Immature natural killer cell (primary cell): Measurements from ENCODE around the gene TNK1. TPM values are rescaled to one million over a fixed set of nuclear protein-coding genes. Genes with fewer than 3 reads are reported as not detected.

Source experiments
- DNase-seq, 3 donors: peaks; one replicate each; pipeline ENCODE4 v3.0.0; 2022; ENCODE audit warnings: mixed read lengths in 1 of 3
- H3K27ac Mint-ChIP-seq, 6 donors: one replicate each; pipeline ENCODE4 v1.8.0; 2020; ENCODE audit warnings: mixed read lengths in 6 of 6, mild to moderate bottlenecking in 5 of 6, inconsistent platforms in 4 of 6, moderate library complexity in 3 of 6
- H3K27me3 Mint-ChIP-seq, 3 donors: one replicate each; pipeline ENCODE4 v1.8.0; 2020 to 2021; ENCODE audit warnings: low read depth in 3 of 3, mild to moderate bottlenecking in 3 of 3, mixed read lengths in 3 of 3, moderate library complexity in 3 of 3, inconsistent platforms in 1 of 3
- H3K36me3 Mint-ChIP-seq, 3 donors: one replicate each; pipeline ENCODE4 v1.8.0; 2020; ENCODE audit warnings: mixed read lengths in 3 of 3, inconsistent platforms in 2 of 3, mild to moderate bottlenecking in 2 of 3
- H3K4me1 Mint-ChIP-seq, 2 donors: one replicate each; pipeline ENCODE4 v1.8.0; 2020; ENCODE audit warnings: inconsistent platforms in 2 of 2, mild to moderate bottlenecking in 2 of 2, mixed read lengths in 2 of 2, moderate library complexity in 1 of 2
- H3K4me3 Mint-ChIP-seq, 5 donors: one replicate each; pipeline ENCODE4 v1.8.0; 2020; ENCODE audit warnings: mild to moderate bottlenecking in 5 of 5, mixed read lengths in 5 of 5, inconsistent platforms in 3 of 5, moderate library complexity in 3 of 5
- H3K9me3 Mint-ChIP-seq, 6 donors: one replicate each; pipeline ENCODE4 v1.8.0; 2020; ENCODE audit warnings: mild to moderate bottlenecking in 6 of 6, mixed read lengths in 6 of 6, inconsistent platforms in 4 of 6, moderate library complexity in 3 of 6
- polyA plus RNA-seq, 3 donors: library from polyadenylated mRNA; unstranded; fragments of 300-500 nt; fragmentation: Illumina TruSeq; gene quantifications; one replicate each; pipeline ENCODE4 v1.2.3, GENCODE V29; 2021

The TNK1 gene
- polyA plus RNA-seq, 3 donors from 2014 or later: 0.21 to 0.29 TPM; not detected in 1

- Mint-ChIP-seq H3K9me3 (no peaks in the 10 kb centered on the region), H3K36me3 (no peaks in the 10 kb centered on the region), H3K27me3 (peaks cover 0 to 5% (median 5%) of the 10 kb centered on the region in 3 donors), H3K4me3 (no peak overlapping the region), H3K4me1 (no peaks in the 10 kb centered on the region), H3K27ac (no peak overlapping the region)
- no peak for DNase-seq
Measured at GRCh38 chr17:7415784-7416183, 34.9 kb downstream of the TNK1 start.

- Mint-ChIP-seq H3K36me3 (no peaks in the 10 kb centered on the region), H3K9me3 (no peaks in the 10 kb centered on the region), H3K4me1 (no peaks in the 10 kb centered on the region), H3K27me3 (peaks cover 0 to 5% (median 5%) of the 10 kb centered on the region in 3 donors), H3K27ac (no peak overlapping the region), H3K4me3 (no peak overlapping the region)
- DNase-seq: no peak
Measured at GRCh38 chr17:7416323-7416722, 35.4 kb downstream of the TNK1 start.

GRCh38 chr17:7417056-7417655 is 36.3 kb downstream of the TNK1 start:
- Mint-ChIP-seq H3K36me3 (no peaks in the 10 kb centered on the region), H3K27me3 (peaks cover 0 to 5% (median 3%) of the 10 kb centered on the region in 3 donors), H3K27ac (no peak overlapping the region), H3K9me3 (no peaks in the 10 kb centered on the region), H3K4me3 (no peak overlapping the region), H3K4me1 (no peaks in the 10 kb centered on the region)
- no peak for DNase-seq

GRCh38 chr17:7418472-7419152 is 37.7 kb downstream of the TNK1 start:
- Mint-ChIP-seq H3K9me3 (no peaks in the 10 kb centered on the region), H3K27ac (no peak overlapping the region), H3K27me3 (peaks cover 0 to 5% (median 2%) of the 10 kb centered on the region in 3 donors), H3K4me3 (no peak overlapping the region), H3K4me1 (no peaks in the 10 kb centered on the region), H3K36me3 (no peaks in the 10 kb centered on the region)
- DNase-seq: no peak

- H3K9me3 Mint-ChIP-seq: no peaks in the 10 kb centered on the region
- H3K4me3 Mint-ChIP-seq: no peak within 1 kb of the TSS
- no peaks in the 10 kb centered on the region for H3K4me1 Mint-ChIP-seq
- no peak within 1 kb of the TSS for H3K27ac Mint-ChIP-seq
- H3K27me3 Mint-ChIP-seq: peaks cover 0 to 5% (median 2%) of the 10 kb centered on the region in 3 donors
- no peaks in the 10 kb centered on the region for H3K36me3 Mint-ChIP-seq
- DNase-seq: no peak
Measured at GRCh38 chr17:7419819-7420610, 39.1 kb downstream of the TNK1 start, which contains the start of gene SPEM1. TSS of gene SPEM1 (plus strand) at chr17:7420324. CDS start at chr17:7420385, 61 bp downstream.

GRCh38 chr17:7421186-7421585 is 40.3 kb downstream of the TNK1 start:
- Mint-ChIP-seq H3K36me3 (no peaks in the 10 kb centered on the region), H3K9me3 (no peaks in the 10 kb centered on the region), H3K4me3 (no peak overlapping the region), H3K27me3 (peaks cover 0 to 3% (median 0%) of the 10 kb centered on the region in 3 donors), H3K4me1 (no peaks in the 10 kb centered on the region), H3K27ac (no peak overlapping the region)
- no peak for DNase-seq

- no peak for DNase-seq
- H3K9me3 Mint-ChIP-seq: no peaks in the 10 kb centered on the region
- H3K4me3 Mint-ChIP-seq: no peak overlapping the region
- no peak overlapping the region for H3K27ac Mint-ChIP-seq
- H3K4me1 Mint-ChIP-seq: no peaks in the 10 kb centered on the region
- H3K36me3 Mint-ChIP-seq: no peaks in the 10 kb centered on the region
- H3K27me3 Mint-ChIP-seq: peaks cover 0 to 2% (median 0%) of the 10 kb centered on the region in 3 donors
Measured at GRCh38 chr17:7423679-7424078, 42.8 kb downstream of the TNK1 start.

GRCh38 chr17:7425316-7425715 is 44.4 kb downstream of the TNK1 start, which contains the start of gene SPEM2:
TSS of gene SPEM2 (plus strand) at chr17:7425616. CDS start at chr17:7425689, 73 bp downstream.
- H3K4me1 Mint-ChIP-seq: no peaks in the 10 kb centered on the region

GRCh38 chr17:7425756-7426155 is 44.9 kb downstream of the TNK1 start:
- Mint-ChIP-seq H3K4me1 (no peaks in the 10 kb centered on the region), H3K27me3 (no peaks in the 10 kb centered on the region), H3K36me3 (no peaks in the 10 kb centered on the region), H3K4me3 (no peak overlapping the region), H3K27ac (no peak overlapping the region), H3K9me3 (no peaks in the 10 kb centered on the region)
- no peak for DNase-seq

More at GRCh38 chr17:7425316-7425715, 44.4 kb downstream of the TNK1 start, which contains the start of gene SPEM2:
- Mint-ChIP-seq H3K4me3 (no peak within 1 kb of the TSS), H3K27me3 (no peaks in the 10 kb centered on the region), H3K27ac (peak within 1 kb of the TSS in 2 of 6 donors; percentile 23 to 25), H3K9me3 (no peaks in the 10 kb centered on the region), H3K36me3 (no peaks in the 10 kb centered on the region)
- DNase-seq: no peak

- no peak overlapping the region for H3K4me3 Mint-ChIP-seq
- H3K9me3 Mint-ChIP-seq: no peaks in the 10 kb centered on the region
- H3K36me3 Mint-ChIP-seq: no peaks in the 10 kb centered on the region
- H3K27ac Mint-ChIP-seq: no peak overlapping the region
- H3K27me3 Mint-ChIP-seq: peaks cover 0 to under 1% (median 0%) of the 10 kb centered on the region in 3 donors
- H3K4me1 Mint-ChIP-seq: no peaks in the 10 kb centered on the region
- no peak for DNase-seq
Measured at GRCh38 chr17:7426203-7426863, 45.4 kb downstream of the TNK1 start.

- no peaks in the 10 kb centered on the region for H3K9me3 Mint-ChIP-seq
- no peak overlapping the region for H3K4me3 Mint-ChIP-seq
- H3K27me3 Mint-ChIP-seq: peaks cover 0 to 2% (median 0%) of the 10 kb centered on the region in 3 donors
- no peaks in the 10 kb centered on the region for H3K36me3 Mint-ChIP-seq
- H3K4me1 Mint-ChIP-seq: no peaks in the 10 kb centered on the region
- no peak for DNase-seq
- no peak overlapping the region for H3K27ac Mint-ChIP-seq
Measured at GRCh38 chr17:7426896-7427489, 46.1 kb downstream of the TNK1 start.

- peaks cover 0 to 2% (median 0%) of the 10 kb centered on the region in 3 donors for H3K27me3 Mint-ChIP-seq
- no peak for DNase-seq
- H3K4me3 Mint-ChIP-seq: no peak overlapping the region
- H3K27ac Mint-ChIP-seq: no peak overlapping the region
- H3K36me3 Mint-ChIP-seq: no peaks in the 10 kb centered on the region
- H3K4me1 Mint-ChIP-seq: no peaks in the 10 kb centered on the region
- no peaks in the 10 kb centered on the region for H3K9me3 Mint-ChIP-seq
Measured at GRCh38 chr17:7427549-7427948, 46.7 kb downstream of the TNK1 start.

- Mint-ChIP-seq H3K27ac (no peak within 1 kb of the TSS), H3K36me3 (no peaks in the 10 kb centered on the region), H3K9me3 (no peaks in the 10 kb centered on the region), H3K4me1 (no peaks in the 10 kb centered on the region), H3K4me3 (no peak within 1 kb of the TSS), H3K27me3 (peaks cover 0 to 2% (median 0%) of the 10 kb centered on the region in 3 donors)
- DNase-seq: no peak
Measured at GRCh38 chr17:7428557-7428956, 47.7 kb downstream of the TNK1 start, which contains the start of gene SPEM3. TSS of gene SPEM3 (plus strand) at chr17:7428857. CDS start at chr17:7428903, 46 bp downstream.
